Measurements from ENCODE around the gene CSPG4.

- TF ChIP-seq, protein P1, sequence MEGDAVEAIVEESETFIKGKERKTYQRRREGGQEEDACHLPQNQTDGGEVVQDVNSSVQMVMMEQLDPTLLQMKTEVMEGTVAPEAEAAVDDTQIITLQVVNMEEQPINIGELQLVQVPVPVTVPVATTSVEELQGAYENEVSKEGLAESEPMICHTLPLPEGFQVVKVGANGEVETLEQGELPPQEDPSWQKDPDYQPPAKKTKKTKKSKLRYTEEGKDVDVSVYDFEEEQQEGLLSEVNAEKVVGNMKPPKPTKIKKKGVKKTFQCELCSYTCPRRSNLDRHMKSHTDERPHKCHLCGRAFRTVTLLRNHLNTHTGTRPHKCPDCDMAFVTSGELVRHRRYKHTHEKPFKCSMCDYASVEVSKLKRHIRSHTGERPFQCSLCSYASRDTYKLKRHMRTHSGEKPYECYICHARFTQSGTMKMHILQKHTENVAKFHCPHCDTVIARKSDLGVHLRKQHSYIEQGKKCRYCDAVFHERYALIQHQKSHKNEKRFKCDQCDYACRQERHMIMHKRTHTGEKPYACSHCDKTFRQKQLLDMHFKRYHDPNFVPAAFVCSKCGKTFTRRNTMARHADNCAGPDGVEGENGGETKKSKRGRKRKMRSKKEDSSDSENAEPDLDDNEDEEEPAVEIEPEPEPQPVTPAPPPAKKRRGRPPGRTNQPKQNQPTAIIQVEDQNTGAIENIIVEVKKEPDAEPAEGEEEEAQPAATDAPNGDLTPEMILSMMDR (IDR thresholded peaks at IDR 0.05) = no peak
- no peak for TF ChIP-seq EZH2 (IDR thresholded peaks at IDR 0.05; ENCODE audit: borderline replicate concordance, insufficient read depth, low read depth, low read length, poor library complexity, severe bottlenecking)
Observed at GRCh38 chr15:75714195-75714594, 1.5 kb upstream of the CSPG4 start.
